NCI-H2081 (cell line): ENCODE results near the gene GRID2.
"Not testable (repeated sequence)": the region's sequence is repeated elsewhere in the genome, so short reads cannot be mapped to it uniquely, and the experiment has no call there.

Experiments
- DNase-seq, 2 experiments: peaks; one replicate each; lab custom pipeline; 2025; lab: John Stamatoyannopoulos, UW

The GRID2 gene

GRCh38 chr4:93199492-93199891, 895.7 kb downstream of the GRID2 start:
- DNase-seq = peak; percentile 58 to 79

- no peak for DNase-seq
Measured at GRCh38 chr4:93201471-93202096, 897.8 kb downstream of the GRID2 start.

DNA sequence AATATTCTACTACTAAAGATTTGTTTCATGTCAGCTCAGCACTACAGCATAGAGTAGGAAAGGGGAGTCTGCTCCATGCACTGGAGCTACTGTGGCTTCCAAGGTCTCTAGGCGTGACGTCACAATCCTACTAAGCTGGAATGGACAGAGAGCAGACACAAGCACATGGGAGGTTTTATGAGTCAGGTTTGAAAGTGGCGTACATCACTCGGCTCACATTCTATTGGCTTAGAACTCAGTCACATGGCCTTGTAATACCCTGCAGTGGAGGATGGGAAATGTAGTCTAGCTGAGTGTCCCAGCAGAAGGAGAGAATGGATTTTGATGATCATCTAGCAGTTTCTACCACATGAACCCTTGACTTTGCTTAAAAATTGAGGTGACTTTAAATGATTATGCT, 899.9 kb downstream of the GRID2 start:
- DNase-seq = no peak

GRCh38 chr4:93212250-93212649, 908.5 kb downstream of the GRID2 start:
- DNase-seq = no peak

DNA sequence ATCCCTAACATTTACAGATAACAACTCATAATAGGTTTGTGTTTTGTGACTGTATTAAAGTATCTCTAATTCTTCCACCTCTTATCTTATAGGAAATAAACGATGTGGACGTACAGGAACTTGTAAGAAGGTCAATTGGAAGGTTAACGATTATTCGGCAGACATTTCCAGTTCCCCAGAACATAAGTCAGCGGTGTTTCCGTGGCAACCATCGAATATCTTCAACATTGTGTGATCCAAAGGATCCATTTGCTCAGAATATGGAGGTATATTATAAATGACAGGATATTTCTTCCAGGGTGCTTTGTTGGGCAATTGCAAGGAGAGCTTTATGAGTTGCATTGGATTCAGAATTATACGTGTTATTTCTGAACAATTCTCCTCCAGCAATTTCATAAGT, 912.9 kb downstream of the GRID2 start:
- no peak for DNase-seq

DNA sequence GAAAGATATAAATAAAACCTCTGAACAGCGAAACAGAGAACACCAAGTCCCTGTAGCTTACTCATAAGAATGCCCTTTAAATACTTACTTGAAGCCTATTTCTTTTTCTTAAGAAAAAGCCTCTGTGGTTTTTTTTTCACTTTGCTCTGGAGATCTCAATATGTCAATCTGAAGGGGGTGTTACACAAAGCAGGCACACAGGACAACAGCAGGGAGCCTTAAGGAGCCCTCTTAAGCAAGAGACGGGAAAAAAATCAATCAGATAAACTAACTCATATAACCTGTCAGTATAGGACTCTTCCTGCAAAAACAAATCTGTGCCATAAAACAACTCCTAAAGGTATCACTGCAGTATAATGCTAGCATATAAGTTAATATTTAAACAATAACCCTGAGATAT, 913.7 kb downstream of the GRID2 start:
- DNase-seq = no peak

DNA sequence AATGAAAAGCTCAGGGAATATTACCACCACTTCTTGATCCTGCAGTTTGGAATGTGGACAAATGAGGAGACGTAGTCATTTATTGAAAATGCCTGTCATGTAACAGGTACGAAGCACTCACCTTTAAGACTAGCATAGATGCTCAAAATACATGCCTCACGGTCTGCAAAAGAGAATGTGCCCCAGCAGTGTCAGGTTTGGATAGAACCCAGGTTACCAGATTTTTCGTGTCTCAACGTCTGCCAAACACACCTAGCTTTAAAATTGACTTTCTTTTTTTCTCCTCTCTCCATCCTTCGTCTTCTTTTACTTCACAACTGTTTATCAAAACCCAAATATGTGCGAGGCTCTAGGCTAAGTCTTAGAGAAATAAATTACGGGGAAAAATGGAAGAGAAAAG, 918.0 kb downstream of the GRID2 start:
- no peak for DNase-seq

DNA sequence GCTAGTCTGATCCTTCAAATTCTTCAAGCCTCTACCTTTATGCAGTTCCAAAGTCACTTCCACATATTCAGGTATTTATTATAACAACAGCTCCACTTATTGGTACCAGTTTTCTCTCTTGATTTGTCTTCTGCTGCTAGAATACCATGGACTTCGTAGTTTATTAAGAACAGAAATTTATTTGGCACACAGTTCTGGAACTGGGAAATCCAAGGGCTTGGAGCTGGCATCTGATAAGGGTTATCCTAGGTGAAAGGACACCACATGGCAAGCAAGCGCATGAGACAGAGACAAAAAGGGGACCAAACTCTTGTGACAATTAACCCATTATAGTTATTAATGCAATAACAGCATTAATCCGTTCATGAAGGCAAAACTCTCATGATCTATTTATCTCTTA, 924.3 kb downstream of the GRID2 start:
- DNase-seq = no peak

GRCh38 chr4:93232883-93233282, 929.1 kb downstream of the GRID2 start:
- no peak for DNase-seq

DNA sequence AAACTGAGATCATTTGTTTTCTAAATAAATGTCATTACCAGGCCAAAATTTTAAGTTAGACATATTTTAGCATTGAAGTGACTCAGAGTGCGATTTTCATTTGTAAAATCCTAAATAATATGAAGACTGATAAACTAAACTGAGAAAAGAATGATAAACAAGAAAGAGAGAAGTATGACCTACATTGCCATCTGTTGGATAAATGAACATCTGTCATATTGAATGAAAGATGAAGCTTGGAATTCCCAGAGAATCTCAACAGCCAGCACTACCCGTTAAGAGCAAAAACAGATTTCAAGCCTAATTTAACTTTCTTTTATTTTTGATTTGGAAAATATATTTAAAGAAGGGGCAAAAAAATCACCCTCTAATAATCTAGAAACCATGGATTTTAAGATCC, 933.8 kb downstream of the GRID2 start:
- no peak for DNase-seq

GRCh38 chr4:93243262-93243661, 939.5 kb downstream of the GRID2 start:
- no peak for DNase-seq

DNA sequence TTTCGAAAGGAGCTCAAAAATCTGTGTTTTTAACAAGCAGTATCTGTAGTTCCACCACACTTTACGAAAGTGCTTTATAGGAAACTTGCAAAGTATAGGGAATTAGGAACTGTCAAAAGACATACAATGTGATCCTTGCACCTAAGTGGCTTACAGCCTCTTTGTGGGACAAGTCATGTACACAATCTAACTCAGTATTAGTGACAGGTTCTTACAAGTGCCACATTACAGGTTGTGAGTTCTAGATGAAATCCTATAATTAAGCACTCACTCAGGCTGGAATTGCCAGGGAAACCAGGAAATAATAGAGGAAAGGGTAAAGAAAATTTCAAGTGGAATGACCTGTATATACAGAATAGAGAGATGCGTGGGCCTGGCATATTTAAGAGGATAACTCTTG, 957.4 kb downstream of the GRID2 start:
- no peak for DNase-seq

GRCh38 chr4:93263166-93263565, 959.4 kb downstream of the GRID2 start:
- no peak for DNase-seq

GRCh38 chr4:93267747-93268146, 964.0 kb downstream of the GRID2 start:
- no peak for DNase-seq

DNA sequence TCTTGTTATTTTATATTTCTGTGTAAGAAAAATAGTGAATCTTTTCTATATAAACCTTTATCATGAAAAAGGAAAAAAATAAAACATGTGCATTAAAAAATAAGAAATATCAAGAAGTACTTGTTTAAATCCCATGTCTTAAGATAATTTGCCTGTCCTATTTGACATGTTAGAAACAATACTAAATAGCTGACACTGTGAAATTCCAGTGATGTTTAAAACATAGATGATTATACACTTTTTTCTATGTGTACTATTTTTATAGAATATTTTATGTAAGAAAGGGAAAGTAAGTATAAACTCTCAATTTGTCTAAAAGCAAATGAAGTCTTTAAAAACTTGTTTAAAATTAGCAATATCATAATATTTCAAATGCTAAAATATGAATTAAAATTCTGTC, 981.6 kb downstream of the GRID2 start:
- DNase-seq = no peak

DNA sequence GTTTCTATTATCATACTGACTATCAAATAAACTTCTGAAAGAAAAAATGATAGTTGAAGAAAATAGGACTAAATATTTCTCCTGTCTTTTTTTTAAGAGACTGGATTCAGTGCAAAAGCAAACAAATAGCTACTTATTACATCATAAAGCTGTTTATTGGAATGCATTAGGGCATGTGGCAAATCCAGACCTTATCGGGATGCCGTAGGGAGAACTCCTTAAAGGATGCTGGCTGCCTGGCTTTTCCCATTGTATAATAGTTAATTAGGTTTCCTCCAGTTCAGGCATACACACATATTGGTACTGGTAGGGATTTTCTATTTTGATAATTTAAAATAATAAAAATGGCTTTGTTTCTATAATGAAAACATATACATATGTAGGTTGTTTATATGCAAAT, 985.5 kb downstream of the GRID2 start:
- DNase-seq = no peak

DNA sequence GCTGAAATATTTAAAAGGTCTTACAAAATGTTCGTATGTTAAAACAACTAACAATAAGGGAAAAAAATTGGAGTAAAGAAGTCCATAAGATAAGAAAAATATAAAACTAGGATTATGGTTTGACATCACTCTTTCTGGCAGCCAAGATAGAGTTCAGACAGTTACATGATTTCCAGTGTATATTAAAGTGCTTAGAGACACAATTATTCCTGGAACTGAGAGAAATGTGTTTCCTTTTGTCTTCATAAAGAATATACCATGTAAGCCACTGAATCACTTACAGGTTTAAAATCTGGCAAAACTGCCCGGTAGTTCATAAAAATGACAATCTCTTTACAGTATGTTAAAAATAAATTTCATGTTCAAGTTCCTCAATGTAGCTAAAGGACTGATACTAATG, 986.1 kb downstream of the GRID2 start:
- DNase-seq = no peak

GRCh38 chr4:93299118-93299517, 995.4 kb downstream of the GRID2 start:
- no peak for DNase-seq

GRCh38 chr4:93300780-93301555, 997.2 kb downstream of the GRID2 start:
- not testable (repeated sequence) for DNase-seq

- DNase-seq = no peak
Measured at GRCh38 chr4:93302310-93302709, 998.5 kb downstream of the GRID2 start.

DNA sequence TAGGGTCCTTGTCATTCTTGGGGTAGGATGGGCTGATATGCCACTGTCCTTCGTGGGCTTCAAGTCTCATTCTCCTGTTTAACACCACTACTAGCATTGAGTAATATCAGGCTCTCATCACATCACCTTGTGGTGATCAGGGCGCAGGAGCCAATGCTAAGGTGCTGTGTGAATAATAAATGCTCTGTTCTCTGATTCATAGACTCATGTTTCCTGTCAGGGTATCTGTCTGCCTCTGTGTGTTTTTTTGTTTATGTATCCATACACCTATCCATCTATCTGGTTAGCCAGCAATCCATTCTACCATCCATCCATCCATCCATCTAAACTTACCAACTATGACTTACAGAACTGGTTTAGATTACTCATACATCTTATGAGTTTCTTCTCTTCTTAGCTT, 999.7 kb downstream of the GRID2 start:
- no peak for DNase-seq

- no peak for DNase-seq
Measured at GRCh38 chr4:93312299-93312698, 1008.5 kb downstream of the GRID2 start.

GRCh38 chr4:93313197-93313596, 1009.4 kb downstream of the GRID2 start:
- DNase-seq = no peak

GRCh38 chr4:93317057-93317456, 1013.3 kb downstream of the GRID2 start:
- peak; percentile 8 to 60 for DNase-seq
